ENCODE data around the gene RUBCNL.
"Not testable (repeated sequence)": the region's sequence is repeated elsewhere in the genome, so short reads cannot be mapped to it uniquely, and the experiment has no call there.

RUBCNL gene

GRCh38 chr13:46373623-46374022, 13.4 kb downstream of the RUBCNL start:
- DNase-seq = no peak

- not testable (repeated sequence) for DNase-seq
Measured at GRCh38 chr13:46372938-46373337, 14.1 kb downstream of the RUBCNL start.

GRCh38 chr13:46372071-46372470, 15.0 kb downstream of the RUBCNL start:
- no peak for DNase-seq

GRCh38 chr13:46369506-46370277, 17.4 kb downstream of the RUBCNL start:
- no peak for DNase-seq

GRCh38 chr13:46367617-46368327, 19.3 kb downstream of the RUBCNL start:
- DNase-seq = no peak

GRCh38 chr13:46361276-46361934, 25.6 kb downstream of the RUBCNL start:
- DNase-seq = no peak

- DNase-seq = no peak
Measured at GRCh38 chr13:46360604-46361003, 26.4 kb downstream of the RUBCNL start.

GRCh38 chr13:46359714-46360113, 27.3 kb downstream of the RUBCNL start:
- no peak for DNase-seq

GRCh38 chr13:46355901-46356590, 31.0 kb downstream of the RUBCNL start:
- DNase-seq = no peak

- DNase-seq = no peak
Measured at GRCh38 chr13:46355088-46355468, 32.0 kb downstream of the RUBCNL start.

GRCh38 chr13:46354156-46355087, 32.6 kb downstream of the RUBCNL start:
- peak; percentile 58 to 88 for DNase-seq

- no peak for DNase-seq
Measured at GRCh38 chr13:46352805-46353204, 34.2 kb downstream of the RUBCNL start.

GRCh38 chr13:46350003-46350402, 37.0 kb downstream of the RUBCNL start:
- DNase-seq = no peak

- no peak for DNase-seq
Measured at GRCh38 chr13:46348961-46349360, 38.1 kb downstream of the RUBCNL start.

GRCh38 chr13:46347277-46347676, 39.8 kb downstream of the RUBCNL start:
- no peak for DNase-seq

GRCh38 chr13:46345866-46346265, 41.2 kb downstream of the RUBCNL start:
- no peak for DNase-seq

GRCh38 chr13:46345398-46345797, 41.7 kb downstream of the RUBCNL start:
- no peak for DNase-seq

- no peak for DNase-seq
Measured at GRCh38 chr13:46343279-46343994, 43.6 kb downstream of the RUBCNL start.

- DNase-seq = no peak
Measured at GRCh38 chr13:46342538-46342937, 44.5 kb downstream of the RUBCNL start.

GRCh38 chr13:46341112-46341711, 45.8 kb downstream of the RUBCNL start:
- DNase-seq = no peak

GRCh38 chr13:46340631-46341111, 46.4 kb downstream of the RUBCNL start:
- no peak for DNase-seq
